GM12801 (cell line): Measurements from ENCODE around the gene GIMD1.

Experiments used
- CTCF ChIP-seq: IDR thresholded peaks from one replicate; pipeline ENCODE4 v1.5.1; 2011; ENCODE audit warnings: control low read depth; ENCODE audit not compliant: insufficient read length; ENCODE audit errors: extremely low read depth

GIMD1 gene

GRCh38 chr4:106365613-106366012 is 3.0 kb downstream of the GIMD1 start:
- no peak for TF ChIP-seq CTCF

- TF ChIP-seq CTCF = no peak
Measured at GRCh38 chr4:106364282-106364681, 4.3 kb downstream of the GIMD1 start.

- TF ChIP-seq CTCF = no peak
Measured at GRCh38 chr4:106362086-106362825, 6.3 kb downstream of the GIMD1 start.

- TF ChIP-seq CTCF = no peak
Measured at GRCh38 chr4:106358899-106359298, 9.7 kb downstream of the GIMD1 start.

GRCh38 chr4:106355193-106355592 is 13.4 kb downstream of the GIMD1 start:
- no peak for TF ChIP-seq CTCF

GRCh38 chr4:106353786-106354185 is 14.8 kb downstream of the GIMD1 start:
- no peak for TF ChIP-seq CTCF

GRCh38 chr4:106351016-106351415 is 17.6 kb downstream of the GIMD1 start:
- no peak for TF ChIP-seq CTCF
